AML-193 (cell line): ENCODE measurements around the gene KMT2D.

Source experiments
- DNase-seq, 2 experiments: peaks; one replicate each; lab custom pipeline; 2025; lab: John Stamatoyannopoulos, UW

Gene KMT2D

DNA sequence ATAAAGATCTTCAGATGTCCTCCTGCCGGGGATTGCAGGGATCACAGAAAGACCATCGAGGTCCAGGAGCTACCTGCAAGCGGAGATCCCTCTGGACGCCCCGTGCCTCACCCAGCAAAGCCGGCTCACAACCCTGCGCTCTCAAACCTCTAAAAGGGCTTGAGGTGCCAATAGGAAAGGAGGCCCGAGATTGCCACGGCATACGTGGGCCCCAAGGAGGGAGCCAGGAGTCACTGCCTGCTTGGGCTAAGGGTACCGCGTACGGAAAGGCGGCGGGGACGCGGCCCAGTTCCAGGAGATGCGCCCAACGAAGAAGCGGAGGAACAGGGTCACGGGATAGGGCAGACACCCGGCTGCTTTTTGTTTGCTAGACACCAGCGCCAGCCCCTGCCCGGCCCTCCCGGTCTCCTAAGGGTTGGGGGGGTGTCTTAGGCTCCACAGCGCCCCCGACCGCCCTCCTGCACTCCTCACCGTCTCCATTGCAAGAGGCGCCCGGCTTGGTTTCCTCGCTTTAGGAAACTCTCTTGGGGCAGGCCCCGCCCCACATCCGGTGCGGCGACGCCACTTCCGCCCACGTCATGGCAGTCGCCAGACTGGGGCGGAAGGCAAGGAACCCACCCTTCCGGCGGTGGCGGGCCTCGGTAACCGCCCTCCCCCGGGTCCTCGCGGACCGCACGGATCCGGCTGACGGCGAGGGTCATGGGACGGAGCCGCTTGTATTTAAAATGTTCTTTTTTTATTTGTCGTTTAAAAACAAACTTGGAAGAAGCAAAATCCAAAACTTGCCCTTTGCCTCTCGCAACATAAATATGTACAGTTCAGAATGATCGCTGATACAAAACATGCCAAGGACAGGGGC lies 42.1 kb downstream of the KMT2D start, which contains the start of gene PRKAG1:
Gene PRKAG1 (minus strand): TSS at position 516 of the 859 bp plus-strand sequence. CDS start 36 bp downstream, at position 480.
- peak; percentile 91 to 92 for DNase-seq

DNA sequence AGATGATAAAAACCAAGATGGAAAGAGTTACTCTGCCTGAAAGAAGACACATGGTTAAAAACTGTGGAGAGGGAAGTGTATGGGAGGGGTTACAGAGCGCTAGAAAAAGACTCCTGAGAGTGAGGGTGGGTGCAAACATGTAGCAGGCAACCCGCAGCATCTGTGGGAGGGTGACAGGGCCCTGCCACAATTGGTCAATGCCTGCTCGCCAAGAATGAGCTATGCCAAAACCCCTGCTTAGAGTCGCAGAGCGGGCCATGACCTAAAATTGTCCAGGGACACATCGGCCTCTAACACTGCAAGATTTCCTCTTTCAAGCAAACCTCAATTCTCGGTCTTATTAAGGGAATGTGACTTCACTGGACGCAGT lies 42.7 kb downstream of the KMT2D start:
- DNase-seq: peak; percentile 56 to 66

DNA sequence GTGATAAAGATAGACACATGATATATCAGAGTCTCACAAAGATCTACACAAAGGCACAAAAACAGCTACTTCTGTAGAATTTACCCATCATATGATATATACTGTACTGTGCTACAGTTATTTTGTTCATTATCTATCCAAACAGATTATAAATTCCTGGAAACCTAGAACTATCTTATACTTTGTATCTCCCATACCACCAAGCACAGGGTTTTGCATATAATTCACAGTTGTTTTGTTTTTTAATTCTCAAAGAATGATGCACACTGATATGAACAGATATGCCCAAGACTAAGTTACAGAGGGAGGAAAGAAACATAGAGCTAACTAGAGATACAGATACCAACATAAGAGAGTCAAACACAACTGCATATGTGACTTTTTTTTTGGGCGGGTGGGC lies 45.4 kb downstream of the KMT2D start:
- DNase-seq: no peak

DNA sequence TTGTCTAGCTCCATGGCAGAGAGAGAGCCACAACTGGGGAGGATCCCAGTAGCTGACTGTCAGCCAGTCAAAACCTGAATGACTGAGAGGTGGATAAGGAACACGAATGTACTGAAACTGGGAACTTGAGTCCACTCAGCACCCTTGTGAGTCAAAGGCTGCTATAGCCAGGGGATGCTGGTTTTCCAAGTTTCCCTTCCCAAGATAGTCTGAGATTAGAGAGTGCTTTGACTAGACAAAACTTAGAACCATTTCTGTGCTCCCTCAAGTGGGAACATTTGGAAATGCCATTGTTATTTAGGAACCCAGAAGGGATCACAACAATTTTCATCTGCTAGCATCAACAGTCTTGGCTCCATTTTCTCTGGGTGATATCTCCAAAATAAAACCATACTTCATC lies 46.0 kb downstream of the KMT2D start:
- no peak for DNase-seq

DNA sequence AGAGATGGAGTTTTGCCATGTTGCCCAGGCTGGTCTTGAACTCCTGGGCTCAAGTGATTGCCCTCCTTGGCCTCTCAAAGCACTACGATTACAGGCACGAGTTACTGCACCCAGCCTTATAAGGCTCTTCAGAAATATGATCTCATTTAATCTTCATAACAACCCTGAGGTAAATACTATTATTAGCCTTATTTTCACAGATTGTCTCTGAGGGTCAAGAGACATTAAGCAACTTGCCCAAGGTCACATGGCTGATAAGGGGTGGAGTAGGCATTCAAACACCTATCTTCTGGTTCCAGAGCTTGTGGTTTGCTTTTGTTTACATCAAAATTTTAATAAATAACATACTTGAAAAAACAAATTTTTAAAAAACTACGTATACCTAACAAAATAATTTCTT lies 47.2 kb downstream of the KMT2D start:
- DNase-seq: no peak

DNA sequence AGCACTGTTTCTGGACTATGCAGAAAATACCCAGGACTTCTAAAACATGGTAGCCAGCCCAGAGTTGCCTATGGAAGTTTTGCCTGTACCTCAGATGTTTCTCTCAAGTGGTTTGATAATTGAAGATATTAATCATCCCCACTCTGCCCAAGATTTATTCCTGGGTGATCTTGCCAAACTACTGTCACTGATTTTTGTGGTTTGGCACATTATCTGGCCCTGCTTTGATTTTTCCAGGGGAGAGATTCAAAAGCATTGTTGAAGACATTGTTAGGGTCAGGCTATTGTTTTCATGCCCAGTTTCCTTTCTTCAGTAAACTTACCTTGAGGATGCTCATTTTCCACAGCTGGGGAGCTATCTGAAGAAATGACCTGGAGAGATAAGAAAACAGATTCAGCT lies 47.9 kb downstream of the KMT2D start:
- no peak for DNase-seq
